SK-N-SH (cell line): Measurements from ENCODE around the gene CCDC50. TPM values are rescaled to one million over a fixed set of nuclear protein-coding genes. Genes with fewer than 3 reads are reported as not detected.

ENCODE experiments used
- CTCF ChIA-PET: fragments of 300-600, 350-600 bp; formaldehyde crosslinking; extraction: SDS; loops from one replicate; lab custom pipeline; 2021; lab: Yijun Ruan, JAX
- POLR2A ChIA-PET: fragments of 350-600 bp; sonication (Branson Sonifier 250); formaldehyde crosslinking; extraction: SDS; loops from one replicate; lab custom pipeline; 2020; ENCODE audit warnings: antibody characterized with exemption, inconsistent platforms; lab: Yijun Ruan, JAX
- DNase-seq: peaks from one replicate; pipeline ENCODE4 v3.0.0; 2012
- H2AFZ ChIP-seq: fragments of 200-600 bp; sonication (generic); 2 replicates; pipeline ENCODE4 v1.8.1; 2016; ENCODE audit warnings: antibody characterized with exemption, mild to moderate bottlenecking, low read depth
- H3F3A ChIP-seq: fragments of 200-600 bp; sonication (generic); replicated peaks from 2 replicates; pipeline ENCODE3; 2016; ENCODE audit warnings: antibody characterized with exemption, mild to moderate bottlenecking; ENCODE audit not compliant: insufficient read depth
- H3K27ac ChIP-seq, 2 experiments: fragments of 200-500 bp in 1 of 2; fragments of 200-600 bp in 1 of 2; sonication (Bioruptor generic) in 1 of 2; sonication (generic), shearing (Covaris generic) in 1 of 2; 2 replicates each; pipeline versions ENCODE4 v1.5.1 to v1.6.1; 2014 to 2016; ENCODE audit warnings: low read depth in 2 of 2, inconsistent platforms in 1 of 2, low read length in 1 of 2, mild to moderate bottlenecking in 1 of 2, mixed read lengths in 1 of 2
- H3K27me3 ChIP-seq: fragments of 200-600 bp; sonication (generic), shearing (Covaris generic); 2 replicates; pipeline ENCODE4 v1.6.1; 2016; ENCODE audit warnings: mixed run types; ENCODE audit not compliant: insufficient read depth
- H3K36me3 ChIP-seq, 2 experiments: fragments of 200-500 bp in 1 of 2; fragments of 200-600 bp in 1 of 2; sonication (Bioruptor generic) in 1 of 2; sonication (generic) in 1 of 2; replicated peaks in 1 of 2; 2 replicates each; pipeline versions ENCODE3 to v1.5.1; 2014 to 2016; ENCODE audit warnings: low read length in 1 of 2, mild to moderate bottlenecking in 1 of 2; ENCODE audit not compliant: insufficient read depth in 2 of 2, control insufficient read depth in 1 of 2
- H3K4me1 ChIP-seq, 2 experiments: fragments of 200-500 bp in 1 of 2; fragments of 200-600 bp in 1 of 2; sonication (Bioruptor generic) in 1 of 2; sonication (generic), shearing (Covaris generic) in 1 of 2; 2 replicates each; pipeline versions ENCODE4 v1.5.1 to v1.6.1; 2014 to 2016; ENCODE audit warnings: low read depth in 1 of 2, low read length in 1 of 2, mixed run types in 1 of 2; ENCODE audit not compliant: insufficient read depth in 2 of 2, control insufficient read depth in 1 of 2
- H3K4me2 ChIP-seq: fragments of 200-600 bp; sonication (generic), shearing (Covaris generic); 2 replicates; pipeline ENCODE4 v1.6.1; 2017; ENCODE audit warnings: mixed run types
- H3K4me3 ChIP-seq, 2 experiments: fragments of 200-500 bp in 1 of 2; fragments of 200-600 bp in 1 of 2; sonication (Bioruptor generic) in 1 of 2; sonication (generic), shearing (Covaris generic) in 1 of 2; 2 replicates each; pipeline versions ENCODE4 v1.5.1 to v1.8.1; 2014 to 2016; ENCODE audit warnings: low read depth in 2 of 2, inconsistent platforms in 1 of 2, low read length in 1 of 2, mild to moderate bottlenecking in 1 of 2, mixed read lengths in 1 of 2, moderate library complexity in 1 of 2
- H3K79me2 ChIP-seq: fragments of 200-600 bp; sonication (generic); 2 replicates; pipeline ENCODE4 v1.8.1; 2017; ENCODE audit warnings: mild to moderate bottlenecking; ENCODE audit not compliant: insufficient read depth
- H3K9ac ChIP-seq: fragments of 200-600 bp; sonication (generic); 2 replicates; pipeline ENCODE4 v1.6.1; 2017; ENCODE audit warnings: mixed run types
- H3K9me2 ChIP-seq: fragments of 200-600 bp; sonication (generic); 2 replicates; pipeline ENCODE4 v1.6.1; 2017; ENCODE audit warnings: mixed run types
- H3K9me3 ChIP-seq: fragments of 200-600 bp; sonication (generic); 2 replicates; pipeline ENCODE4 v1.6.1; 2017; ENCODE audit warnings: mixed run types, mild to moderate bottlenecking, moderate library complexity
- H4K20me1 ChIP-seq: fragments of 200-600 bp; sonication (generic); 2 replicates; pipeline ENCODE4 v1.6.1; 2017; ENCODE audit warnings: mild to moderate bottlenecking, mixed run types; ENCODE audit not compliant: insufficient read depth
- CHD2 ChIP-seq: fragments of 150-350 bp; IDR thresholded peaks from 2 replicates; pipeline ENCODE4 v1.6.1; 2018; ENCODE audit warnings: low read length; ENCODE audit not compliant: partially characterized antibody
- ELF1 ChIP-seq: IDR thresholded peaks from 2 replicates; pipeline ENCODE4 v1.4.0; 2012
- FOXJ3 ChIP-seq: sonication (generic); formaldehyde crosslinking; IDR thresholded peaks from 2 replicates; pipeline ENCODE4 v1.5.1; 2020; ENCODE audit warnings: mild to moderate bottlenecking, missing genetic modification reagents
- GABPA ChIP-seq: IDR thresholded peaks from 2 replicates; pipeline ENCODE4 v1.4.0; 2012; ENCODE audit warnings: low read depth, mild to moderate bottlenecking
- JUND ChIP-seq: IDR thresholded peaks from 2 replicates; pipeline ENCODE4 v1.4.0; 2012
- MEF2A ChIP-seq: IDR thresholded peaks from 2 replicates; pipeline ENCODE4 v1.4.0; 2012; ENCODE audit warnings: low read depth, borderline replicate concordance
- MXI1 ChIP-seq: IDR thresholded peaks from 2 replicates; pipeline ENCODE4 v1.6.1; 2012; ENCODE audit warnings: mild to moderate bottlenecking, low read depth, low read length, improper control_type of control experiment
- NFIC ChIP-seq: IDR thresholded peaks from 2 replicates; pipeline ENCODE4 v1.4.0; 2012; ENCODE audit warnings: borderline replicate concordance
- POLR2AphosphoS5 ChIP-seq: IDR thresholded peaks from 2 replicates; pipeline ENCODE4 v1.6.1; 2012; ENCODE audit warnings: low read depth, low read length
- RAD21 ChIP-seq: IDR thresholded peaks from 2 replicates; pipeline ENCODE4 v1.6.1; 2012; ENCODE audit warnings: mild to moderate bottlenecking, low read length
- RXRA ChIP-seq: IDR thresholded peaks from 2 replicates; pipeline ENCODE4 v1.4.0; 2012; ENCODE audit warnings: low read depth, mild to moderate bottlenecking, borderline replicate concordance
- TCF12 ChIP-seq: IDR thresholded peaks from 2 replicates; pipeline ENCODE4 v1.4.0; 2012
- TEAD4 ChIP-seq: IDR thresholded peaks from 2 replicates; pipeline ENCODE4 v1.4.0; 2012; ENCODE audit warnings: mild to moderate bottlenecking, borderline replicate concordance; ENCODE audit not compliant: insufficient read depth
- WGBS: methylation state at CpG from one replicate; pipeline ENCODE4 v1.1.6; 2017; ENCODE audit warnings: low lambda C conversion rate; 5-methylcytosine and 5-hydroxymethylcytosine counted together
- polyA plus RNA-seq, 3 experiments: library from polyadenylated mRNA; depleted of rRNA; stranded (reverse); fragments of >200 nt; gene quantifications; 2 replicates each; pipeline ENCODE4 v1.2.3, GENCODE V29; 2012
- TF ChIP-seq, protein P1 (sequence below): fragments of 200-600 bp; sonication (generic); IDR thresholded peaks from 2 replicates; pipeline ENCODE4 v1.6.1; 2017; ENCODE audit warnings: antibody characterized with exemption, mild to moderate bottlenecking, moderate library complexity
- TF ChIP-seq, protein P2 (sequence below): IDR thresholded peaks from 2 replicates; pipeline ENCODE4 v1.6.1; 2012; ENCODE audit warnings: mild to moderate bottlenecking, low read depth, low read length, moderate library complexity
- TF ChIP-seq, protein P3 (sequence below): fragments of 150-350 bp; IDR thresholded peaks from 2 replicates; pipeline ENCODE4 v1.6.1; 2017; ENCODE audit warnings: antibody characterized with exemption, low read length, low read depth, borderline replicate concordance

The CCDC50 gene
- polyA plus RNA-seq, 1 of the 3 experiments (the other 2 are of a cell fraction): 21.9 TPM

DNA sequence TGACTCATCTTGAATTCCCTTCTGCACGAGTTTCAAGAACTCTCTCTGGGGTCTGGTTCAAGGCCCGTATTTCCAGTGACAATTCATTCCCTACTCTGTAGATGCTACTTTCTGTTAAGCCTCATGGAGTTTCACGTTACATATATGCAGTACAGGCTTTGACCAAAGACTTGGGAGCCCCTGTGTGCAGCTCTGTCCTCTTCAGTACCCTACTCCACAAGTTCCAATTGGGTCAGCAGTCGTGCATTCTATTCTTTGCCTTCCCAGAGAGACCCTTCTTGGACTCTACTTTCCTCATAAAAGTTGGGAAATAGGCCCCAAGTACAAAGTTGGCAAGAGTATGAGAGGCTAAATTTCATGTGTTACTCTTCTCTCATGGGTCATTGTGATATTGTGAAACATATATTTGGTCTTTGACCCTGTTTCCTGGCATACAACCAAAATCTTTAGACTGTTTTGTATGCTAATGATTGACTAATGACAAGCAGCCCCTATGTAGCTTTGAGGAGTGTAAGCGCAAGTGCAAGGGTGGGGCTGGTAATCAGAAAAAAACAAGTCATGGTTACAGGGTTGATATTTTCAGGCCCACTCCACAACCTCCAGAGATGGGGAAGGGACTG lies 15.0 kb upstream of the CCDC50 start:
- Histone ChIP-seq H3K4me1 (no peaks in the 10 kb centered on the region), H3K36me3 (no peaks in the 10 kb centered on the region), H3K27me3 (no peaks in the 10 kb centered on the region), H3K4me2 (no peak overlapping the region), H3K9me3 (no peaks in the 10 kb centered on the region), H3F3A (no peaks in the 10 kb centered on the region), H3K27ac (no peak overlapping the region), H3K9ac (no peak overlapping the region), H3K79me2 (no peaks in the 10 kb centered on the region), H2AFZ (no peak overlapping the region), H4K20me1 (no peaks in the 10 kb centered on the region), H3K4me3 (no peak overlapping the region), H3K9me2 (no peaks in the 10 kb centered on the region)
- DNase-seq: no peak
- TF ChIP-seq RXRA (no peak), ELF1 (no peak), RAD21 (no peak), NFIC (no peak), POLR2AphosphoS5 (no peak), TCF12 (no peak), MEF2A (no peak), MXI1 (no peak)
- TF ChIP-seq, protein P1, sequence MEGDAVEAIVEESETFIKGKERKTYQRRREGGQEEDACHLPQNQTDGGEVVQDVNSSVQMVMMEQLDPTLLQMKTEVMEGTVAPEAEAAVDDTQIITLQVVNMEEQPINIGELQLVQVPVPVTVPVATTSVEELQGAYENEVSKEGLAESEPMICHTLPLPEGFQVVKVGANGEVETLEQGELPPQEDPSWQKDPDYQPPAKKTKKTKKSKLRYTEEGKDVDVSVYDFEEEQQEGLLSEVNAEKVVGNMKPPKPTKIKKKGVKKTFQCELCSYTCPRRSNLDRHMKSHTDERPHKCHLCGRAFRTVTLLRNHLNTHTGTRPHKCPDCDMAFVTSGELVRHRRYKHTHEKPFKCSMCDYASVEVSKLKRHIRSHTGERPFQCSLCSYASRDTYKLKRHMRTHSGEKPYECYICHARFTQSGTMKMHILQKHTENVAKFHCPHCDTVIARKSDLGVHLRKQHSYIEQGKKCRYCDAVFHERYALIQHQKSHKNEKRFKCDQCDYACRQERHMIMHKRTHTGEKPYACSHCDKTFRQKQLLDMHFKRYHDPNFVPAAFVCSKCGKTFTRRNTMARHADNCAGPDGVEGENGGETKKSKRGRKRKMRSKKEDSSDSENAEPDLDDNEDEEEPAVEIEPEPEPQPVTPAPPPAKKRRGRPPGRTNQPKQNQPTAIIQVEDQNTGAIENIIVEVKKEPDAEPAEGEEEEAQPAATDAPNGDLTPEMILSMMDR: no peak
- TF ChIP-seq, protein P2, sequence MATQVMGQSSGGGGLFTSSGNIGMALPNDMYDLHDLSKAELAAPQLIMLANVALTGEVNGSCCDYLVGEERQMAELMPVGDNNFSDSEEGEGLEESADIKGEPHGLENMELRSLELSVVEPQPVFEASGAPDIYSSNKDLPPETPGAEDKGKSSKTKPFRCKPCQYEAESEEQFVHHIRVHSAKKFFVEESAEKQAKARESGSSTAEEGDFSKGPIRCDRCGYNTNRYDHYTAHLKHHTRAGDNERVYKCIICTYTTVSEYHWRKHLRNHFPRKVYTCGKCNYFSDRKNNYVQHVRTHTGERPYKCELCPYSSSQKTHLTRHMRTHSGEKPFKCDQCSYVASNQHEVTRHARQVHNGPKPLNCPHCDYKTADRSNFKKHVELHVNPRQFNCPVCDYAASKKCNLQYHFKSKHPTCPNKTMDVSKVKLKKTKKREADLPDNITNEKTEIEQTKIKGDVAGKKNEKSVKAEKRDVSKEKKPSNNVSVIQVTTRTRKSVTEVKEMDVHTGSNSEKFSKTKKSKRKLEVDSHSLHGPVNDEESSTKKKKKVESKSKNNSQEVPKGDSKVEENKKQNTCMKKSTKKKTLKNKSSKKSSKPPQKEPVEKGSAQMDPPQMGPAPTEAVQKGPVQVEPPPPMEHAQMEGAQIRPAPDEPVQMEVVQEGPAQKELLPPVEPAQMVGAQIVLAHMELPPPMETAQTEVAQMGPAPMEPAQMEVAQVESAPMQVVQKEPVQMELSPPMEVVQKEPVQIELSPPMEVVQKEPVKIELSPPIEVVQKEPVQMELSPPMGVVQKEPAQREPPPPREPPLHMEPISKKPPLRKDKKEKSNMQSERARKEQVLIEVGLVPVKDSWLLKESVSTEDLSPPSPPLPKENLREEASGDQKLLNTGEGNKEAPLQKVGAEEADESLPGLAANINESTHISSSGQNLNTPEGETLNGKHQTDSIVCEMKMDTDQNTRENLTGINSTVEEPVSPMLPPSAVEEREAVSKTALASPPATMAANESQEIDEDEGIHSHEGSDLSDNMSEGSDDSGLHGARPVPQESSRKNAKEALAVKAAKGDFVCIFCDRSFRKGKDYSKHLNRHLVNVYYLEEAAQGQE: no peak
- ChIA-PET CTCF (no interaction called here), POLR2A (no interaction called here)
- whole genome bisulfite sequencing: 52% methylated on average over 5 of the region's 5 CpGs

DNA sequence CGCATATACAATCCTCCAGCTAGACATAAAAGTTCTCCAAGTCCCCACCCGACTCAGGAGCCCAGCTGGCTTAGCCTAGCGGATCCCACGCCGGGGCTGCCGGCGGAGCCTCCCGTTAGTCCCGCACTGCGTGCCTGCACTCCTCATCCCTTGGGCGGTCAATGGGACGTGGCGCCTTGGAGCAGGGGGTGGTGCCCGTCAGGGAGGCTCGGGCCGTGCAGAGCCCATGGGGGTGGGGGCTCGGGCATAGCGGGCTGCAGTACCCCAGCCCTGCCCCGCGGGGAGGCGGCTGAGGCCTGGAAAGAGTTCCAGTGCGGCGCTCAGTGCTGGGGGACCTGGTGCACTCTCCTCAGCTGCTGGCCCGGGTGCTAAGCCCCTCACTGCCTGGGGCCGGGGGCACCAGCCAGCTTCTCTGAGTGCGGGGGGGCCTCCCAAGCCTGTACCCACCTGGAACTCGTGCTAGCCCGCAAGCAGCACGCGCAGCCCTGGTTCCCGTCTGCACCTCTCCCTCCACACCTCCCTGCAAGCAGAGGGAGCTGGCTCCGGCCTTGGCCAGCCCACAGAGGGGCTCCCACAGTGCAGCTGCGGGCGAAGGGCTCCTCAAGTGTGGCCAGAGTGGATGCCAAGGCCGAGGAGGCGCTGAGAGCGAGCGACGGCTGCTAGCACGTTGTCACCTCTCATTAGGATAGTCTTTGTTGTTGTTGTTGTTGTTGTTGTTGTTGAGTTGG lies 12.2 kb upstream of the CCDC50 start:
- no peak overlapping the region for H2AFZ ChIP-seq
- H3K27ac ChIP-seq: no peak overlapping the region
- ChIA-PET POLR2A (no interaction called here), CTCF (no interaction called here)
- no peaks in the 10 kb centered on the region for H3K27me3 ChIP-seq
- H3K9me3 ChIP-seq: no peaks in the 10 kb centered on the region
- 79% methylated on average over 28 of the region's 40 CpGs for WGBS
- no peaks in the 10 kb centered on the region for H4K20me1 ChIP-seq
- no peak overlapping the region for H3K4me3 ChIP-seq
- no peaks in the 10 kb centered on the region for H3F3A ChIP-seq
- no peaks in the 10 kb centered on the region for H3K79me2 ChIP-seq
- H3K9me2 ChIP-seq: no peaks in the 10 kb centered on the region
- no peak for DNase-seq
- H3K4me1 ChIP-seq: no peaks in the 10 kb centered on the region
- H3K9ac ChIP-seq: no peak overlapping the region
- no peaks in the 10 kb centered on the region for H3K36me3 ChIP-seq
- H3K4me2 ChIP-seq: no peak overlapping the region
- TF ChIP-seq JUND (no peak), TEAD4 (no peak), NFIC (no peak), TCF12 (no peak), MXI1 (no peak), CHD2 (no peak), RAD21 (no peak), GABPA (no peak), FOXJ3 (CRISPR knock-in tag) (no peak)
- TF ChIP-seq, protein P3, sequence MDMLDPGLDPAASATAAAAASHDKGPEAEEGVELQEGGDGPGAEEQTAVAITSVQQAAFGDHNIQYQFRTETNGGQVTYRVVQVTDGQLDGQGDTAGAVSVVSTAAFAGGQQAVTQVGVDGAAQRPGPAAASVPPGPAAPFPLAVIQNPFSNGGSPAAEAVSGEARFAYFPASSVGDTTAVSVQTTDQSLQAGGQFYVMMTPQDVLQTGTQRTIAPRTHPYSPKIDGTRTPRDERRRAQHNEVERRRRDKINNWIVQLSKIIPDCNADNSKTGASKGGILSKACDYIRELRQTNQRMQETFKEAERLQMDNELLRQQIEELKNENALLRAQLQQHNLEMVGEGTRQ: no peak
- TF ChIP-seq, protein P1: no peak
